Measurements from ENCODE around the gene WDR70. TPM values are rescaled to one million over a fixed set of nuclear protein-coding genes. Genes with fewer than 3 reads are reported as not detected.
"Not testable (repeated sequence)": the region's sequence is repeated elsewhere in the genome, so short reads cannot be mapped to it uniquely, and the experiment has no call there.

The WDR70 gene
- total and polyA plus RNA-seq, 4 donors, result 11.0 to 57.8 (median 26.2) TPM

DNA sequence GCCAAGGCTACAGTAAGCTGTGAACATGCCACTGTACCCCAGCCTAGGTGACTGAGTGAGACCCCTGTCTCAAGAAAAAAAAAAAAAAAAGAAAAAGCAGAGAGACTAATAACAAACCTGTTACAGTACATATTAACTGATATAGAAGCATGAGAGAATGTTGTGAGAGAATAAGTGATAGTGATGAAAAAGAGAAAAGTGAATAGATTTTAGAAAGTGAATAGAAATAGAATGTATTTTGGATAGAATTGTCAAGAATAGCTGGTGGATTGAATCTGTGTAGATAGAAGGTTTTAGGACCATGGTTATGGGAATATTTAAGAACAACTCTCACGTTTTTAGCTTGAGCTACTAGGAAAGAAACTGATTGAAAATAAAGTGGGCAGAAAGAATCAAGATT is 135.8 kb downstream of the WDR70 start:
- Histone ChIP-seq H3K9me3 (ENCODE audit: control insufficient read depth in 4 of 4, insufficient read depth in 3 of 4, low read length in 3 of 4) (peaks cover 0 to 6% (median 0%) of the 10 kb centered on the region in 4 donors), H3K9ac (ENCODE audit: insufficient read depth in 1 of 2, low read length in 2 of 2) (no peak overlapping the region), H3K27ac (ENCODE audit: low read depth in 1 of 2, low read length in 1 of 2) (no peak overlapping the region), H3K4me3 (no peak overlapping the region), H3K4me1 (ENCODE audit: control insufficient read depth in 5 of 5, insufficient read depth in 5 of 5, low read length in 5 of 5) (no peaks in the 10 kb centered on the region), H3K27me3 (ENCODE audit: control insufficient read depth in 3 of 3, insufficient read depth in 3 of 3, low read length in 2 of 3) (no peaks in the 10 kb centered on the region), H3K36me3 (ENCODE audit: control insufficient read depth in 4 of 4, insufficient read depth in 4 of 4, low read length in 4 of 4) (peaks cover 0 to 5% (median 3%) of the 10 kb centered on the region in 4 donors)
- TF ChIP-seq, protein P1, sequence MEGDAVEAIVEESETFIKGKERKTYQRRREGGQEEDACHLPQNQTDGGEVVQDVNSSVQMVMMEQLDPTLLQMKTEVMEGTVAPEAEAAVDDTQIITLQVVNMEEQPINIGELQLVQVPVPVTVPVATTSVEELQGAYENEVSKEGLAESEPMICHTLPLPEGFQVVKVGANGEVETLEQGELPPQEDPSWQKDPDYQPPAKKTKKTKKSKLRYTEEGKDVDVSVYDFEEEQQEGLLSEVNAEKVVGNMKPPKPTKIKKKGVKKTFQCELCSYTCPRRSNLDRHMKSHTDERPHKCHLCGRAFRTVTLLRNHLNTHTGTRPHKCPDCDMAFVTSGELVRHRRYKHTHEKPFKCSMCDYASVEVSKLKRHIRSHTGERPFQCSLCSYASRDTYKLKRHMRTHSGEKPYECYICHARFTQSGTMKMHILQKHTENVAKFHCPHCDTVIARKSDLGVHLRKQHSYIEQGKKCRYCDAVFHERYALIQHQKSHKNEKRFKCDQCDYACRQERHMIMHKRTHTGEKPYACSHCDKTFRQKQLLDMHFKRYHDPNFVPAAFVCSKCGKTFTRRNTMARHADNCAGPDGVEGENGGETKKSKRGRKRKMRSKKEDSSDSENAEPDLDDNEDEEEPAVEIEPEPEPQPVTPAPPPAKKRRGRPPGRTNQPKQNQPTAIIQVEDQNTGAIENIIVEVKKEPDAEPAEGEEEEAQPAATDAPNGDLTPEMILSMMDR (IDR thresholded peaks at IDR 0.05; ENCODE audit: control extremely low read depth, extremely low read depth), result no peak
- ATAC-seq (ENCODE audit: insufficient read depth, low FRiP score) (no peak), DNase-seq (no peak)
- 79 to 91% methylated on average over 1 of the region's 1 CpG for WGBS, 2 donors

GRCh38 chr5:37517686-37518085 is 138.6 kb downstream of the WDR70 start:
- Histone ChIP-seq H3K4me1 (ENCODE audit: control insufficient read depth in 5 of 5, insufficient read depth in 5 of 5, low read length in 5 of 5) (no peaks in the 10 kb centered on the region), H3K27me3 (ENCODE audit: control insufficient read depth in 3 of 3, insufficient read depth in 3 of 3, low read length in 2 of 3) (no peaks in the 10 kb centered on the region), H3K9ac (ENCODE audit: insufficient read depth in 1 of 2, low read length in 2 of 2) (no peak overlapping the region), H3K4me3 (no peak overlapping the region), H3K9me3 (ENCODE audit: control insufficient read depth in 4 of 4, insufficient read depth in 3 of 4, low read length in 3 of 4) (peaks cover 0 to 6% (median 2%) of the 10 kb centered on the region in 4 donors), H3K27ac (ENCODE audit: low read depth in 1 of 2, low read length in 1 of 2) (no peak overlapping the region), H3K36me3 (ENCODE audit: control insufficient read depth in 4 of 4, insufficient read depth in 4 of 4, low read length in 4 of 4) (peaks cover 3 to 5% (median 4%) of the 10 kb centered on the region in 4 donors)
- WGBS, 2 donors, result 98 to 99% methylated on average over 3 of the region's 3 CpGs
- ATAC-seq (ENCODE audit: insufficient read depth, low FRiP score) (no peak), DNase-seq (no peak)
- TF ChIP-seq, protein P1 (IDR thresholded peaks at IDR 0.05; ENCODE audit: control extremely low read depth, extremely low read depth), result no peak

DNA sequence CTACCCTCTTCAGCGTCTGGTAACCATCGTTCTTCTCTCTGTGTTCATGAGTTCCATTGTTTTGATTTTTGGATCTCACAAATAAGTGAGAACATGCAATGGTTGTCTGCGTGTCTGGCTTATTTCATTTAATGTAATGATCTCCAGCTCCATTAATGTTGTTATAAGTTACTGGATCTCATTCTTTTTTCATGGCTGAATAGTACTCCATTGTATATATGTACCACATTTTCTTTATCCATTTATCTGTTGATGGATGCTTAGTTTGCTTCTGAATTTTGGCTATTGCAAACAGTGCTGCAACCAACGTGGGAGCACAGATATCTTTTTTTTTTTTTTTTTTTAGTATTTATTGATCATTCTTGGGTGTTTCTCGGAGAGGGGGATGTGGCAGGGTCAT is 139.2 kb downstream of the WDR70 start:
- not testable (repeated sequence) for DNase-seq; H3K4me1 ChIP-seq (ENCODE audit: control insufficient read depth in 5 of 5, insufficient read depth in 5 of 5, low read length in 5 of 5); H3K9me3 ChIP-seq (ENCODE audit: control insufficient read depth in 4 of 4, insufficient read depth in 3 of 4, low read length in 3 of 4); H3K9ac ChIP-seq (ENCODE audit: insufficient read depth in 1 of 2, low read length in 2 of 2); H3K27me3 ChIP-seq (ENCODE audit: control insufficient read depth in 3 of 3, insufficient read depth in 3 of 3, low read length in 2 of 3); H3K4me3 ChIP-seq; H3K36me3 ChIP-seq (ENCODE audit: control insufficient read depth in 4 of 4, insufficient read depth in 4 of 4, low read length in 4 of 4); ATAC-seq (ENCODE audit: insufficient read depth, low FRiP score); H3K27ac ChIP-seq (ENCODE audit: low read depth in 1 of 2, low read length in 1 of 2)
- 96 to 98% methylated on average over 4 of the region's 5 CpGs for WGBS, 2 donors

DNA sequence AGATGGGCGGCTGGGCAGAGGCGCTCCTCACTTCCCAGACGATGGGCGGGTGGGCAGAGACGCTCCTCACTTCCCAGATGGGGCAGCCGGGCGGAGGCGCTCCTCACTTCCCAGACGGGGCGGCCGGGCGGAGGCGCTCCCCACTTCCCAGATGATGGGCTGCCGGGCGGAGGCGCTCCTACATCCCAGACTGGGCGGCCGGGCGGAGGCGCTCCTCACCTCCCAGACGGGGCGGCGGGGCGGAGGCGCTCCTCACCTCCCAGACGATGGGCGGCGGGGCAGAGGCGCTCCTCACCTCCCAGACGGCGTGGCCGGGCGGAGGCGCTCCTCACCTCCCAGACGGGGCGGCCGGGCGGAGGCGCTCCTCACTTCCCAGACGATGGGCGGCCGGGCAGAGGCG is 140.2 kb downstream of the WDR70 start:
- DNase-seq, result no peak
- TF ChIP-seq, protein P1 (IDR thresholded peaks at IDR 0.05; ENCODE audit: control extremely low read depth, extremely low read depth), result no peak

More for the DNA sequence above, 140.2 kb downstream of the WDR70 start:
- WGBS, 2 donors, result 97 to 98% methylated on average over 40 to 43 of the region's 43 CpGs
- ATAC-seq (ENCODE audit: insufficient read depth, low FRiP score), result no peak
- Histone ChIP-seq H3K27me3 (ENCODE audit: control insufficient read depth in 3 of 3, insufficient read depth in 3 of 3, low read length in 2 of 3) (no peaks in the 10 kb centered on the region), H3K9ac (ENCODE audit: insufficient read depth in 1 of 2, low read length in 2 of 2) (no peak overlapping the region), H3K27ac (ENCODE audit: low read depth in 1 of 2, low read length in 1 of 2) (no peak overlapping the region), H3K9me3 (ENCODE audit: control insufficient read depth in 4 of 4, insufficient read depth in 3 of 4, low read length in 3 of 4) (peaks cover 0 to 6% (median 3%) of the 10 kb centered on the region in 4 donors), H3K4me1 (ENCODE audit: control insufficient read depth in 5 of 5, insufficient read depth in 5 of 5, low read length in 5 of 5) (no peaks in the 10 kb centered on the region), H3K36me3 (ENCODE audit: control insufficient read depth in 4 of 4, insufficient read depth in 4 of 4, low read length in 4 of 4) (peaks cover 3 to 5% (median 4%) of the 10 kb centered on the region in 4 donors), H3K4me3 (no peak overlapping the region)

Data from lung (tissue), 12 donors.